ENCODE data around the gene FOSB.

FOSB gene

GRCh38 chr19:45442778-45443461 is 24.9 kb upstream of the FOSB start:
- peak; percentile 72 for DNase-seq

GRCh38 chr19:45443462-45444317 is 24.1 kb upstream of the FOSB start:
- DNase-seq: peak; percentile 92

GRCh38 chr19:45444318-45445041 is 23.3 kb upstream of the FOSB start:
- DNase-seq: peak; percentile 71

- DNase-seq: no peak
Measured at GRCh38 chr19:45445139-45445538, 22.7 kb upstream of the FOSB start.

- peak; percentile 45 for DNase-seq
Measured at GRCh38 chr19:45446295-45446694, 21.5 kb upstream of the FOSB start.

- no peak for DNase-seq
Measured at GRCh38 chr19:45446944-45447343, 20.9 kb upstream of the FOSB start.

GRCh38 chr19:45448425-45448756 is 19.4 kb upstream of the FOSB start:
- DNase-seq: no peak

- no peak for DNase-seq
Measured at GRCh38 chr19:45448887-45449299, 18.9 kb upstream of the FOSB start.

- no peak for DNase-seq
Measured at GRCh38 chr19:45450012-45450333, 17.8 kb upstream of the FOSB start.

- peak; percentile 70 for DNase-seq
Measured at GRCh38 chr19:45451131-45451849, 16.5 kb upstream of the FOSB start.

GRCh38 chr19:45451850-45452387 is 15.9 kb upstream of the FOSB start:
- DNase-seq: no peak

GRCh38 chr19:45455707-45456499 is 11.9 kb upstream of the FOSB start:
- DNase-seq: peak; percentile 99

- DNase-seq: no peak
Measured at GRCh38 chr19:45456500-45456815, 11.3 kb upstream of the FOSB start.

GRCh38 chr19:45457776-45458175 is 10.0 kb upstream of the FOSB start:
- DNase-seq: no peak

- DNase-seq: no peak
Measured at GRCh38 chr19:45460807-45461347, 6.9 kb upstream of the FOSB start.

GRCh38 chr19:45462174-45462573 is 5.6 kb upstream of the FOSB start:
- no peak for DNase-seq

- DNase-seq: no peak
Measured at GRCh38 chr19:45463241-45463640, 4.6 kb upstream of the FOSB start.

- no peak for DNase-seq
Measured at GRCh38 chr19:45464274-45464673, 3.5 kb upstream of the FOSB start.

- no peak for DNase-seq
Measured at GRCh38 chr19:45464852-45465441, 2.8 kb upstream of the FOSB start.

GRCh38 chr19:45467115-45467455 is 711 bp upstream of the FOSB start:
- no peak for DNase-seq

GRCh38 chr19:45468159-45468651 is 409 bp downstream of the FOSB start:
- DNase-seq: no peak

- peak; percentile 37 for DNase-seq
Measured at GRCh38 chr19:45468803-45469131, 971 bp downstream of the FOSB start.
